ENCODE results near the gene ESR2.

Gene ESR2

DNA sequence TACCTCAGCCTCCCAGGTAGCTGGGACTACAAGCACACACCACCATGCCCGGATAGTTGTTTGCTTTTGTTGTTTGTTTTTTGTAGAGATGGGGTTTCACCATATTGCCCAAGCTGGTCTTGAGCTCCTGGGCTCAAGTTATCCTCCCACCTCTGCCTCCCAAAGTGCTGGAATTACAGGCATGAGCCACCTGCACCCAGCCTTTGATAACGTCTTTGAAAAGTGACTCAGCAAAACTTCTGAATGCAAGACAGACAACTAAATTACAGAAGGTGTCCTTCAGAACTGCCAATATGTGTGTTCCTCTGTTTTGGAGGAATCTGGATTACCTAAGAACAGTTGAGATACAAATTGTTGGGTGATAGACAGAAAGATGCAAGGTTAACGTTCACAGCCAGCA lies 99.8 kb downstream of the ESR2 start:
- Histone ChIP-seq H3K4me3 (ENCODE audit: low read depth, low read length) (no peak overlapping the region), H3K36me3 (replicated peaks) (no peaks in the 10 kb centered on the region), H3K27ac (no peak overlapping the region), H3K27me3 (replicated peaks) (no peaks in the 10 kb centered on the region)
- no peak for DNase-seq
- in situ Hi-C loops (cut with HindIII; ENCODE audit: low pct_ligation_motif_present, low sequenced_read_pairs): no loop called here
- no peak for TF ChIP-seq CTCF (IDR thresholded peaks at IDR 0.05; ENCODE audit: low read depth, low read length, missing control alignments)

- Histone ChIP-seq H3K27ac (no peak overlapping the region), H3K27me3 (replicated peaks) (no peaks in the 10 kb centered on the region), H3K36me3 (replicated peaks) (no peaks in the 10 kb centered on the region), H3K4me3 (ENCODE audit: low read depth, low read length) (no peak overlapping the region)
- in situ Hi-C loops (cut with HindIII; ENCODE audit: low pct_ligation_motif_present, low sequenced_read_pairs): no loop called here
- DNase-seq: no peak
- no peak for TF ChIP-seq CTCF (IDR thresholded peaks at IDR 0.05; ENCODE audit: low read depth, low read length, missing control alignments)
These were observed 100.3 kb downstream of the ESR2 start for GRCh38 chr14:64193821-64194220.

DNA sequence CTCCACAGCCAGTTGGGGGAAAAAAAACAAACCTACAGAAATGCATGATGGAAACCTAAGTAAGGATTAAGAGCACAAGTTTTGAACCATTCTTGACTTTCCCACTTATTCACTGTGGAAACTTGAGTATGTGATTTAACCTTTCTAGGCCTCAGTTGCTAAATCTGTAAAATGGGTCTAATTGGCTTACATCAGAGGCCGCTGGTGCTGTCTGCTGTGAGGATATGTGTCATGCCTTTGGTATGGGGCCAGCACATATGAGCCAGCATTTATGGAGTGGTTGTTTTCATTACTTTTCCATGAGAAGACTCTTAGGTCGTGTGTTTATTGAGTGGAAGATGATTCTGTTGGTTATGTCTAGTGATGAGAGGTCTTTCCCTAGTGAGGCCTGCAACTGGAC lies 102.4 kb downstream of the ESR2 start:
- TF ChIP-seq CTCF (IDR thresholded peaks at IDR 0.05; ENCODE audit: low read depth, low read length, missing control alignments): no peak
- H3K4me3 ChIP-seq (ENCODE audit: low read depth, low read length): no peak overlapping the region
- H3K27ac ChIP-seq: peak overlapping the region; percentile 25
- no peaks in the 10 kb centered on the region for H3K36me3 ChIP-seq (replicated peaks)
- in situ Hi-C loops (cut with HindIII; ENCODE audit: low pct_ligation_motif_present, low sequenced_read_pairs): no loop called here
- peak; percentile 94 for DNase-seq
- no peaks in the 10 kb centered on the region for H3K27me3 ChIP-seq (replicated peaks)

GRCh38 chr14:64190974-64191502 lies 103.1 kb downstream of the ESR2 start:
- DNase-seq: no peak
- Histone ChIP-seq H3K27me3 (replicated peaks) (no peaks in the 10 kb centered on the region), H3K27ac (no peak overlapping the region), H3K36me3 (replicated peaks) (no peaks in the 10 kb centered on the region), H3K4me3 (ENCODE audit: low read depth, low read length) (no peak overlapping the region)
- in situ Hi-C loops (cut with HindIII; ENCODE audit: low pct_ligation_motif_present, low sequenced_read_pairs): no loop called here
- no peak for TF ChIP-seq CTCF (IDR thresholded peaks at IDR 0.05; ENCODE audit: low read depth, low read length, missing control alignments)

GRCh38 chr14:64187331-64187730 lies 106.8 kb downstream of the ESR2 start:
- no peak for TF ChIP-seq CTCF (IDR thresholded peaks at IDR 0.05; ENCODE audit: low read depth, low read length, missing control alignments)
- DNase-seq: no peak
- H3K36me3 ChIP-seq (replicated peaks): no peaks in the 10 kb centered on the region
- no peaks in the 10 kb centered on the region for H3K27me3 ChIP-seq (replicated peaks)
- in situ Hi-C loops (cut with HindIII; ENCODE audit: low pct_ligation_motif_present, low sequenced_read_pairs): no loop called here
- H3K27ac ChIP-seq: no peak overlapping the region
- no peak overlapping the region for H3K4me3 ChIP-seq (ENCODE audit: low read depth, low read length)

Measured in brain microvascular endothelial cell (primary cell).